Limb (tissue), 2 donors: Measurements from ENCODE around the gene CCL27.

Experiments
- DNase-seq, 2 donors: peaks; one replicate each; pipeline ENCODE4 v3.0.0-alpha.2; 2016; ENCODE audit errors: extremely low spot score in 2 of 2

CCL27 gene

DNA sequence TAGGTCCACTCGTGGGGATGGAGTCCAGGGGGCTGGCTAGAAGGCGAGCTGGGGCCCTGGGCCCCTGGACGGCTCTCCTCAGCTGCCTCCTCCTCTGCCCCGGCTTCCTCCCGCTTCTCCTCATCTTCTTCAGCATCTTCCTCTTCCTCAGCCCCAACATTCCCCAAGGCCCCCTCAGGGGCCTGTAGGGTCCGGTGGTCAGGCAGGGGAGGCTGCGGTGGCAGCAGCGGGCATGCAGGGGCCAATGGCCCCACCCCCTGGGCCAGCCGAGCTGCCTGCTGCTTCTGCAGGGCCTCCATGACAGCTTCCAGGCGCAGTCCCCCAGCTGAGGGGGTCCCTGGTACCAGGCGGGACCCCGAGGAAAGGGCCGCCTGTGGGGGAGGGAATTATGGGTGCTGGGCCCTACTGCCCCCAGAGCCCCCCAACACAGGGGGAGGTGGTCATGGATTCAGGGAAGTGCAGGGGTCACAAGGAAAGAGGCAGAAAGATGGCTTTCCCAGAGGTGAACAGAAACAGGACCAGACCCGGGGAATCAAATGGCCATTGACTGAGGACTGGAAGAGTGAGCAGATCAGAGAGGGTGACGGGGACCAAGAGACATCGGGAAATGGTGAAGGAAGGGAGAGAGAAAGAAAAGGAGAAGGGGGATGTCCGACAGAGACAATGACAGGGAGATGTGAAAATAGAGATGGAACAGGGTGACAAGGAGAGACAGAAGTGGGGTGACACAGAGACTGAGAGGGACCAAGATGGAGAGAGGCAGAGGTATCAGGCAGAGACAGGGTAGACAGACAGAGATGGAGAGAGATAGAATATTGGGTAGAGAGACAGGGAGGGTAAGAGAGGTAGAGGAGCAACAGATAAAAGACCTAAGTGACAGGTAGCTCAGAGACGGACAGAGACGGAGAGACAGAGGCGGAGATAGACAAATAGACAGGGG lies 34.5 kb downstream of the CCL27 start:
- no peak for DNase-seq

DNA sequence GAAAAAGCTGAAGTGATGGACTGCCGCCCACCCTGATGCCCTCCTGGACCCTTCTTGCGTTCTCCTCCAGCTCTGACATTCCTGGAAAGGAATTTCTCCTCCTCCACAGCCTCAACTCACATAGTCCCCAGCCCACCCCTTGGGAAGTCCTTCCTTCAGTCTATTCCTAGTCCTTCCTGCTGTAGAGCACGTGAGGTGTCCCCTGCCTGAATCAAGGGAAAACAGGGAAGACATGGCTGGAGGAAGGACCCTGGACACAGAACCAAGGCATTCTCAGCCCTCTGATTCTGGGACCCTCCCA lies 37.3 kb downstream of the CCL27 start:
- no peak for DNase-seq

GRCh38 chr9:34624475-34625185 lies 37.8 kb downstream of the CCL27 start:
- DNase-seq, result peak in 1 of 2 donors; percentile 58

DNA sequence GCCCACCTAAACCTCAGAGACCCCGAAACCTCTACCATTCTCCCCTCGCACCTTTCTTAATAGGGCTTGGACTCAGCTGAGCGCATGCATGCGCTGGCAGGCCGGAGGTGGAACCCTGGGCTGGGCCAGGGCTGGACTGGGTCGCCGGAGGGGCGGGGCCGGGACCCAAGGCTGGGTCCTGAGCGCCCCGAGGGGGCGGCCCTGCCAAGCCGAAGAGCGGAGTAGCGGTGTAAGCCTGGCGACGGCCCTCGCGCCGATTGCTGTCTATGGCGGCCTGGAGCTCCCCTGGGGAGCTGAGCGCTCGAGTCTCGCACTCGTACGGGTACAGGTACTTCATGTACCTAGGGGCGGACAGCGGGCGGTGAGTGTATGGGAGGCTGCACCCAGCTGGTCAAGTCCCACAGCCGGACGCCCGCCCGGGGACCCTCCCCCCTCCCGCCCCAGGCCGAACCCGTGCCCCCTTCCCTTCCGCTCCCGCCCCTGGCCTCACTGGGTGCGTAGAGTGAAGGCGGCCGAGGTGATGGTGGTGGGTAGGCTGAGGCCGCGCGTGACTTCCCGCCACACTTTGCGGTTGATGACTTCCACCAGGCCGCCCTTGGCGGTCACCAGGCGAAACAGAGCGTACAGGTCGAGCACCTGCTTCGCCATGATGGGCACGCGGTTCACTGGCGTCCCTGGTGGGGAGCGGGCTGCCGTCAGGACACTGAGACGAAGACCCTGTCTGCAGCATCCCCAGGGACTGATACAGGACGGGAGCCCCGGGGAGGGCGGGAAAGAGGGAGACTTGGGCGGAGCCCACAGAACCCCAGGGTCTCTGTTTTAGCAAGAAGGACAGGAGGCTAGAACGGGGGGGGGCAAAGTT lies 38.9 kb downstream of the CCL27 start:
- no peak for DNase-seq

DNA sequence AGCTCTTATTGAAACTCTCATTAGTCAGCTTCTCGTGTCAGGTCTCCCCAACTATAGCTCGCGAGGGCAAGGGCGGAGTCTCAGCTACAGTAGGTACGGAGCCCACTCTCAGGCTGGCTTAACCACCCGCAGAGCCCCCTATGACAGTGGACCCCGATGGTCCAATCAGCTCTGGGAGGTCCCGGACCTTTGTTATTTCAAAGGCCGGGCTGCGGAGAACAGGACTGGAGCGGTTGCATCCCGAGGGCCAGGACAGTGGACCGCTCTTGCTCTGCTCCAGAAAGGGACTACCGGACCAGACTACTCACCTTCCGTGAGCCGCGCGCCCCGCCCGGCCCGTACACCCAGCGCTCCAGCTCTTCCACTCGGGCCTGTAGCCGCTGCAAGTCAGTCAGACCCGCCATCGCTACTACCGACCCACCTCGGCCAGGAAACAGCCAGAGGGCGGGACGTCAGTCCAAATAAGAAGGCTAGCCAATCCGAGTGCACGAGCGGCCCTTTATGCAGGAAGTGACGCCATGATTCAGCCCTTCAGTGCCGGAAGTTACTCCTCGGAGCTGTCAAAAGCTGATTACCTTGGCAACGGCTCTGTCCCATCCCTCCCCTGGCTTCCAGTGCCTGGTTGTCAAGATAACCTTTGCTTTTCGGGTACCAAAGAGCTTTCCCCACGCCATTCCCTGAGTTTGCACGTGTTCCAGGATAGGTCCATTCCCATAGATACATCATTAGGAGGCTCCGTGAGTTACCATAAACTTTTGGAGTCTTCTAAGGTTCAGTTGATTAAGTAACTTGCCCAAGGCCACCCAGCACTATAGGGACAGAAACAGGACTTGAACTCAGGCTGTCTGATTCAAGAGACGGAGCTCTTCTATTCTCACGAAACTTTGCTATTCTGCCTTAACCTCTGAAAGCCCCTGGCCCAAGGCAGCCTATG lies 42.1 kb downstream of the CCL27 start, which contains the start of gene DCTN3:
Gene DCTN3 (minus strand): TSS at position 435 of the 934 bp plus-strand sequence. CDS start 31 bp downstream, at position 404.
- peak; percentile 89 to 97 for DNase-seq

GRCh38 chr9:34615132-34615531 lies 47.3 kb downstream of the CCL27 start:
- DNase-seq, result no peak

DNA sequence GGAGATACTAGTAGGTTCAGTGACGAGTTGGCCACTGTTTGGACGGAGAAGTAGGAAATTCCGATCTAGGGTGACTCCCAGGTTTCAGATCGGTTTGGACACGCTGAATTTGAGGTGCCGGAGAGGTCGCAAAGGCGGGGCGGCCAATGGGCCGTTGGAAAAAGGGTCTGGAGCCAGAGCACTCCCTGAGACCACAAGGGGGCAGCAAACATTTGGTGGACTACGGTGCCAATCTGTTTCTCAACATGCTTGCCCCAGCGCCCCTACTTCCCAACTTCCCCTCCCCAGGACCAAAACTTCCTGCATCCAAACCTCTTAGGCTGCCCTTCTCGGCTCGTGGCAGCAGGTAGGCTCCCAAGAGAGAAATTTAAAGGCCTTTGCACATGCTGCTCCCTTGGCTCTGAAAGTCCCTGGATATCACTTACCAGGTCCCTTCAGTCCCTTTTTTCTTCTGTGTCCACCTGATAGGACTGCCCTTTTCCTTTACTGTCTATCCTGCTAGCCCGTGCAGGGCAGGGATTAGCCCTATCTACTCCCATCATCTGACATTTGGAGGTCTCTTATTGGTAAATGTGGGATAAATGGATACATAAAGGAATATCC lies 49.6 kb downstream of the CCL27 start:
- peak; percentile 84 to 85 for DNase-seq
